Large intestine (tissue), 3 donors: Measurements from ENCODE around the gene KRTAP12-4. TPM values are rescaled to one million over a fixed set of nuclear protein-coding genes. Genes with fewer than 3 reads are reported as not detected.
"Not testable (repeated sequence)": the region's sequence is repeated elsewhere in the genome, so short reads cannot be mapped to it uniquely, and the experiment has no call there.

Experiments used
- DNase-seq, 2 donors: peaks; one replicate each; pipeline versions ENCODE4 v3.0.0 to v3.0.0-alpha.2; 2013
- H3K27ac ChIP-seq: one replicate; pipeline ENCODE4 v1.5.1; 2013; ENCODE audit warnings: low read length
- H3K27me3 ChIP-seq: 2 replicates; pipeline ENCODE4 v1.6.1; 2013; ENCODE audit warnings: low read length; ENCODE audit not compliant: control insufficient read depth, insufficient read depth
- H3K36me3 ChIP-seq: 2 replicates; pipeline ENCODE4 v1.6.1; 2013; ENCODE audit warnings: low read length; ENCODE audit not compliant: control insufficient read depth, insufficient read depth
- H3K4me1 ChIP-seq: one replicate; pipeline ENCODE4 v1.6.1; 2013; ENCODE audit warnings: low read length; ENCODE audit not compliant: control insufficient read depth, insufficient read depth
- H3K4me3 ChIP-seq: one replicate; pipeline ENCODE4 v1.5.1; 2013; ENCODE audit warnings: low read length
- H3K9me3 ChIP-seq: one replicate; pipeline ENCODE4 v1.6.1; 2013; ENCODE audit warnings: mild to moderate bottlenecking, low read depth, low read length, moderate library complexity; ENCODE audit not compliant: control insufficient read depth
- WGBS: methylation state at CpG from one replicate; pipeline ENCODE4 v1.1.5; 2013; ENCODE audit warnings: low lambda C conversion rate; ENCODE audit not compliant: insufficient coverage; 5-methylcytosine and 5-hydroxymethylcytosine counted together
- polyA plus RNA-seq: library from polyadenylated mRNA; unstranded; fragments of 120-200 nt; gene quantifications from one replicate; pipeline ENCODE4 v1.2.1, GENCODE V29; 2013

The KRTAP12-4 gene
- polyA plus RNA-seq, 1 donor = not detected

- no peak for DNase-seq
- 100% methylated on average over 1 of the region's 17 CpGs for WGBS
- Histone ChIP-seq H3K27ac (no peak overlapping the region), H3K36me3 (no peaks in the 10 kb centered on the region), H3K27me3 (no peaks in the 10 kb centered on the region), H3K4me1 (no peaks in the 10 kb centered on the region), H3K9me3 (peaks cover 3% of the 10 kb centered on the region), H3K4me3 (no peak overlapping the region)
These were observed 543 bp downstream of the KRTAP12-4 start for GRCh38 chr21:44653656-44654575.

GRCh38 chr21:44653123-44653522 is 1.3 kb downstream of the KRTAP12-4 start:
- Histone ChIP-seq H3K4me3 (no peak overlapping the region), H3K36me3 (no peaks in the 10 kb centered on the region), H3K4me1 (no peaks in the 10 kb centered on the region), H3K27ac (no peak overlapping the region), H3K27me3 (no peaks in the 10 kb centered on the region), H3K9me3 (peaks cover 3% of the 10 kb centered on the region)
- WGBS = no CpG with 5 or more reads among the region's 14 CpGs
- no peak for DNase-seq

- DNase-seq = no peak
- Histone ChIP-seq H3K4me1 (no peaks in the 10 kb centered on the region), H3K36me3 (no peaks in the 10 kb centered on the region), H3K9me3 (no peaks in the 10 kb centered on the region), H3K4me3 (no peak overlapping the region), H3K27me3 (no peaks in the 10 kb centered on the region), H3K27ac (no peak overlapping the region)
- WGBS = no CpG with 5 or more reads among the region's 12 CpGs
These were observed 3.3 kb downstream of the KRTAP12-4 start for GRCh38 chr21:44650973-44651675.

GRCh38 chr21:44650265-44650972 is 4.0 kb downstream of the KRTAP12-4 start:
- no peak overlapping the region for H3K27ac ChIP-seq
- H3K4me1 ChIP-seq = no peaks in the 10 kb centered on the region
- no peak for DNase-seq
- H3K9me3 ChIP-seq = no peaks in the 10 kb centered on the region
- 88% methylated on average over 7 of the region's 20 CpGs for WGBS
- H3K27me3 ChIP-seq = no peaks in the 10 kb centered on the region
- no peaks in the 10 kb centered on the region for H3K36me3 ChIP-seq
- no peak overlapping the region for H3K4me3 ChIP-seq

GRCh38 chr21:44649521-44650100 is 4.8 kb downstream of the KRTAP12-4 start:
- H3K4me1 ChIP-seq = no peaks in the 10 kb centered on the region
- H3K27ac ChIP-seq = no peak overlapping the region
- H3K27me3 ChIP-seq = no peaks in the 10 kb centered on the region
- no peak overlapping the region for H3K4me3 ChIP-seq
- DNase-seq = no peak
- H3K36me3 ChIP-seq = no peaks in the 10 kb centered on the region
- WGBS = no CpG with 5 or more reads among the region's 18 CpGs
- no peaks in the 10 kb centered on the region for H3K9me3 ChIP-seq

GRCh38 chr21:44648557-44649311 is 5.7 kb downstream of the KRTAP12-4 start:
- no peak overlapping the region for H3K4me3 ChIP-seq
- H3K4me1 ChIP-seq = no peaks in the 10 kb centered on the region
- no peaks in the 10 kb centered on the region for H3K36me3 ChIP-seq
- WGBS = no CpG with 5 or more reads among the region's 33 CpGs
- H3K27ac ChIP-seq = no peak overlapping the region
- H3K9me3 ChIP-seq = no peaks in the 10 kb centered on the region
- no peak for DNase-seq
- H3K27me3 ChIP-seq = no peaks in the 10 kb centered on the region

- WGBS = no CpG with 5 or more reads among the region's 8 CpGs
- Histone ChIP-seq H3K4me1 (no peaks in the 10 kb centered on the region), H3K27ac (no peak overlapping the region), H3K27me3 (no peaks in the 10 kb centered on the region), H3K36me3 (no peaks in the 10 kb centered on the region), H3K9me3 (no peaks in the 10 kb centered on the region), H3K4me3 (no peak overlapping the region)
- DNase-seq = no peak
These were observed 7.3 kb downstream of the KRTAP12-4 start for GRCh38 chr21:44647222-44647552.

GRCh38 chr21:44646366-44647221 is 7.9 kb downstream of the KRTAP12-4 start, which contains the start of gene KRTAP10-11:
Gene KRTAP10-11 (plus strand): TSS chr21:44646414. CDS start chr21:44646459, 45 bp downstream.
- not testable (repeated sequence) for H3K4me3 ChIP-seq, DNase-seq, H3K27me3 ChIP-seq, H3K27ac ChIP-seq, H3K36me3 ChIP-seq, H3K4me1 ChIP-seq, H3K9me3 ChIP-seq
- no CpG with 5 or more reads among the region's 21 CpGs for WGBS

- H3K4me1 ChIP-seq = no peaks in the 10 kb centered on the region
- DNase-seq = no peak
- H3K36me3 ChIP-seq = no peaks in the 10 kb centered on the region
- H3K27ac ChIP-seq = no peak overlapping the region
- no peaks in the 10 kb centered on the region for H3K9me3 ChIP-seq
- 50% methylated on average over 2 of the region's 2 CpGs for WGBS
- no peak overlapping the region for H3K4me3 ChIP-seq
- no peaks in the 10 kb centered on the region for H3K27me3 ChIP-seq
These were observed 9.6 kb downstream of the KRTAP12-4 start for GRCh38 chr21:44644878-44645277.
